GM12872 (cell line): Measurements from ENCODE around the gene NHP2.

Experiments
- TF ChIP-seq, protein P1 (sequence below): IDR thresholded peaks from 3 replicates; pipeline ENCODE4 v1.5.1; 2011; ENCODE audit warnings: low read depth, mild to moderate bottlenecking, low read length, moderate library complexity; ENCODE audit not compliant: insufficient read depth

NHP2 gene

DNA sequence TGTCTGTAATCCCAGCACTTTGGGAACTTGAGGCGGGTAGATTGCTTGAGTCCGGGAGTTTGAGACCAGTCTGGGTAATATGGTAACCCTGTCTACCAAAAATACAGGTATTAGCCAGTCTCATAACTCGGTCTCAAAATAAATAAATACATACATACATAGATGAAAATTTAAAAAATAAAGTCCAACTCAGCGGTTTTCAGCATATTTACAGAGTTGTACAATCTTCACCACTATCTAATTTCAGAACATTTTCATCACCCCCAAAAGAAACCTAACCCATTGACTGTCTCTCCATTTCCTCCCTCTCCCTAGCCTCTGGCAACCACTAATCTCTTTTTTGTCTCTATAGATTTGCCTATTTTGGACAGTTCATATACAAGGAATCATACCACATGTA is 12.1 kb downstream of the NHP2 start:
- TF ChIP-seq, protein P1, sequence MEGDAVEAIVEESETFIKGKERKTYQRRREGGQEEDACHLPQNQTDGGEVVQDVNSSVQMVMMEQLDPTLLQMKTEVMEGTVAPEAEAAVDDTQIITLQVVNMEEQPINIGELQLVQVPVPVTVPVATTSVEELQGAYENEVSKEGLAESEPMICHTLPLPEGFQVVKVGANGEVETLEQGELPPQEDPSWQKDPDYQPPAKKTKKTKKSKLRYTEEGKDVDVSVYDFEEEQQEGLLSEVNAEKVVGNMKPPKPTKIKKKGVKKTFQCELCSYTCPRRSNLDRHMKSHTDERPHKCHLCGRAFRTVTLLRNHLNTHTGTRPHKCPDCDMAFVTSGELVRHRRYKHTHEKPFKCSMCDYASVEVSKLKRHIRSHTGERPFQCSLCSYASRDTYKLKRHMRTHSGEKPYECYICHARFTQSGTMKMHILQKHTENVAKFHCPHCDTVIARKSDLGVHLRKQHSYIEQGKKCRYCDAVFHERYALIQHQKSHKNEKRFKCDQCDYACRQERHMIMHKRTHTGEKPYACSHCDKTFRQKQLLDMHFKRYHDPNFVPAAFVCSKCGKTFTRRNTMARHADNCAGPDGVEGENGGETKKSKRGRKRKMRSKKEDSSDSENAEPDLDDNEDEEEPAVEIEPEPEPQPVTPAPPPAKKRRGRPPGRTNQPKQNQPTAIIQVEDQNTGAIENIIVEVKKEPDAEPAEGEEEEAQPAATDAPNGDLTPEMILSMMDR: no peak

DNA sequence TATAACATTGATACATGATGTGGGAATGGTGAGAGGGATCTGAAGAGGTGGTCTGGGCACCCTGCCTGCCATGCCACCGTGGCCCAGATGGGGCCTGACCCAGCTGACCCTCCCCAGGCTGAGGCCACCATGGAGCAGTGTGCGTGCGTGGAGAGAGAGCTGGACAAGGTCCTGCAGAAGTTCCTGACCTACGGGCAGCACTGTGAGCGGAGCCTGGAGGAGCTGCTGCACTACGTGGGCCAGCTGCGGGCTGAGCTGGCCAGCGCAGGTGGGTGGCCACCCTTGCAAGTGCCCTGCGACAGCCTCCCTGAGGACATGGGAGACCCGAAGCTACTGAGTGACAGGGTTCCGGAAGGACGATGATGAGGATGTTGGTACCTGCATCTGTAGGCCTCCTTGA is 15.7 kb downstream of the NHP2 start:
- TF ChIP-seq, protein P1: no peak

DNA sequence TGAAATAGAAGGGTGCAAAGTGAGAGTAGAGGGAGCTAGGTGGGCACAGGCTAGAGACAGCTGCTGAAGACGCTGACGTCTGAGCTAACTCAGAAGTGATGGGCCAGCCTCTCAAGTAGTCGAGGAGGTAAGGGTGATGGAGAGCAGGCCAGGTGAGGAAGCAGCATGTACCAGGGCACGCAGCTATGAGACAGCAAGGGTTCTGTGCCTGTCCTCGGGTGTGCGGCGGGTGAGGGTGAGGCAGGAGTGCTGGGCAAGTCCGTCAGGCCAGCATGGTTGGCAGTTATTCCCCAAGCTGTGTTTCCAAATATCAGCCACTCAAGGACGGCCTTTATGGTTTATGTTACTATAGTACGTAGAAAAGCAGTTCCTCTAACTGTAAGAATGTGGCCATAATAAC is 16.7 kb downstream of the NHP2 start:
- TF ChIP-seq, protein P1: no peak

DNA sequence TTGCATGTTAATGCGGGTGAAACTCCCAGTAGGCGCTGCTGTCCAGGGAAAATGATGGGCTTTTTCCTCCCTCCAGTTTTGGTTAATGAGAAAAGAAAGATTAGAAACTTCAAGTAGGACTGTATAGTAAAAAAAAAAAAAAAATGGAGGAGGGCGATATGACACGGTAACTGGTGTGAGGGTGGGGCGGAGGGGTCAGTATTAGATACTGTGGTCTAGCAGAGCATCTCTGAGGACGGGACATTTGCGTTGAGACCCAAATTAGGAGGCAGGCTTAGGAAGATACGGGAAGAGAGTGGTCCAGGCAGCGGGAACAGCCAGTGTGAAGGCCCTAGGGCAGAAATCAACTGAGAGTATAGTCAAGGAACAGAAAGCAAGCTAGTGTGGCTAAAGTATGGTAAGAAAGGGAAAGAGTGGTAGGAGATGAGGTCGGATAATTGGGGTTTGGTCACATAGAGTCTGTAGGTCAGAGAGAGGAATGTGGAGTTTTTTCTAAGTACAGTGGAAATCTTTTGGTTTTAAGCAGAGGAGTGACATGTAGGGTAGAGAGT is 22.2 kb downstream of the NHP2 start:
- TF ChIP-seq, protein P1: no peak

GRCh38 chr5:178130576-178131445 is 22.9 kb downstream of the NHP2 start, which contains the start of gene RMND5B:
RMND5B (plus strand) TSS chr5:178131014; CDS start chr5:178138120, 7,106 bp downstream.
- TF ChIP-seq, protein P1: no peak

DNA sequence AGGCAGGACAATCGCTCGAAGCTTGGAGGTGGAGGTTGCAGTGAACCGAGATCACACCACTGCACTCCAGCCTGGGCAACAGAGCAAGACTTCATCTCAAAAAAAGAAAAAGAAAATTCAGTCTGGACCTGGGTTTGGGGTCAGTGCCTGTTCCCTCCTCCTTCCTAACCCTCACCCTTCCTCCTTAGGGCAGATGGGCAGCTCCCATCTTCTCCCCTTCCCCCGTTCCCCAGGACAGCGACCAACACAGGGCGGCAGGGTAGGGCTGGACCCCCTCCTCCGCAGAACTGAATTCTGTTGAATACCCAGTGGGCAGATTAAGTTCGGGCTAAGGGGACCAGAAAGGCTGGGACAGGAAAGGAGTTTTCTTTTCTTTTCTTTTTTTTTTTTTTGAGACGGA is 24.4 kb downstream of the NHP2 start:
- TF ChIP-seq, protein P1: no peak

- TF ChIP-seq, protein P1: no peak
Measured at GRCh38 chr5:178126556-178126955, 27.1 kb downstream of the NHP2 start.
